ENCODE measurements around the gene RGMB.

The RGMB gene

DNA sequence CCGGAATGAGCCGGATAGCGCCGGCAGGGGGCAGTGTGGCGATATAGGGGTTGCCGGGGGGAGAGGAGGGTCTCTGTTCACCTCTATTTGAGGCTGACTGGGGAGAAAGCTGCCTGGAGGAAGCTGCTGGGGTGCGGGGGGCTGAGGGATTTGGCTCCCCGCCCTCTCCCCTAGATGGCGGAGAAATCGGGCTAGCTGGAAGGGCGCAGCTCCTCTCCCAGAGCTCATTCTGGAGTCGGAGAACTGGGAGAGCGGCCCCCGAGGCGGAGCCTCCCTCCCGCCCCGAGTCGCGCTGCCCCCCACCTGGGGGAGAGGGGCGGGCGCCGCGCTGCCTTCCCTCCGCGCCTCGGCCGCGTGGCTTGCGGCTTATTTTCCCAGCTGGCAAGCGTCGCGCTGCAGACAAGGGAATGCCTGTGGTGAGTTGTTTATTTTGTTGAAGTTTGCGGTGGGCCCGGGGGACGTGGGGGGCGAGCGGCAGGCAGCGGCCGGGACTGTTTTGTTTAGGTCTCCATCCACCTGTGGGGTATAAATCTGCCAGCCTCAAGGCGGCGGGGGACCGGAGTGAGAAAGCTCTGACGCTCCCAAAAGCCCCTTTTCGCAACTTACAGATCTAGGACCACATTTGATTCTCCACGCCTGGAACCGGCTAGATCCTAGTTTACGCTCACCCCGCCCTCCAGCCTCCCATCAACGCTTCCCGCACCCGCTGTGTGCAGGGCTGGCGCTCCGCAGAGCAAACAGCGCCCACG lies 4.1 kb upstream of the RGMB start:
- Histone ChIP-seq H4K20me1 (ENCODE audit: insufficient read depth) (no peaks in the 10 kb centered on the region), H3K4me2 (peak overlapping the region; percentile 81), H3K9ac (peak overlapping the region; percentile 28; the same call in 1 of the 2 replicates), H3K4me3 (IDR thresholded peaks at IDR 0.05; ENCODE audit: insufficient read depth, low read depth, low read length) (no peak overlapping the region), H3K27me3 (ENCODE audit: insufficient read depth, low read depth) (no peaks in the 10 kb centered on the region), H2AFZ (ENCODE audit: low read depth) (peak overlapping the region; percentile 97), H3K4me1 (ENCODE audit: low read depth, poor library complexity, severe bottlenecking) (peaks cover 10% of the 10 kb centered on the region), H3K79me2 (ENCODE audit: insufficient read depth, low read depth) (no peaks in the 10 kb centered on the region; the same call in 1 of the 2 replicates), H3K36me3 (ENCODE audit: insufficient read depth) (no peaks in the 10 kb centered on the region), H3K27ac (no peak overlapping the region)
- TF ChIP-seq, protein P1, sequence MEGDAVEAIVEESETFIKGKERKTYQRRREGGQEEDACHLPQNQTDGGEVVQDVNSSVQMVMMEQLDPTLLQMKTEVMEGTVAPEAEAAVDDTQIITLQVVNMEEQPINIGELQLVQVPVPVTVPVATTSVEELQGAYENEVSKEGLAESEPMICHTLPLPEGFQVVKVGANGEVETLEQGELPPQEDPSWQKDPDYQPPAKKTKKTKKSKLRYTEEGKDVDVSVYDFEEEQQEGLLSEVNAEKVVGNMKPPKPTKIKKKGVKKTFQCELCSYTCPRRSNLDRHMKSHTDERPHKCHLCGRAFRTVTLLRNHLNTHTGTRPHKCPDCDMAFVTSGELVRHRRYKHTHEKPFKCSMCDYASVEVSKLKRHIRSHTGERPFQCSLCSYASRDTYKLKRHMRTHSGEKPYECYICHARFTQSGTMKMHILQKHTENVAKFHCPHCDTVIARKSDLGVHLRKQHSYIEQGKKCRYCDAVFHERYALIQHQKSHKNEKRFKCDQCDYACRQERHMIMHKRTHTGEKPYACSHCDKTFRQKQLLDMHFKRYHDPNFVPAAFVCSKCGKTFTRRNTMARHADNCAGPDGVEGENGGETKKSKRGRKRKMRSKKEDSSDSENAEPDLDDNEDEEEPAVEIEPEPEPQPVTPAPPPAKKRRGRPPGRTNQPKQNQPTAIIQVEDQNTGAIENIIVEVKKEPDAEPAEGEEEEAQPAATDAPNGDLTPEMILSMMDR (conservative IDR thresholded peaks at IDR 0.05; ENCODE audit: low read depth, low read length), result peak; percentile 40

DNA sequence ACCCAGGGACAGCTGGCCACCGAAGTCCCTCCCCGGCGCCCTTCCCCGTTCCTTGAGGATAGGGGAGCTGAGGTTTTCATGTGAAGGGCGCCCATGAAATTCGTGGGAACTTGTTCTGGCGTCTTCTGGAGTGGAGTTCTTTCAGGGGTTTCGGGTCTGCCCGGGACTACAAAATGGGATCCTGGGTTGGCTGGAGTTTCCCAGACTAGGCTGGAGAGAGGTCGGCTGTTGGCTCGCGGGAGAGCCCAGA lies 3.6 kb upstream of the RGMB start:
- H3K27ac ChIP-seq, result no peak overlapping the region

DNA sequence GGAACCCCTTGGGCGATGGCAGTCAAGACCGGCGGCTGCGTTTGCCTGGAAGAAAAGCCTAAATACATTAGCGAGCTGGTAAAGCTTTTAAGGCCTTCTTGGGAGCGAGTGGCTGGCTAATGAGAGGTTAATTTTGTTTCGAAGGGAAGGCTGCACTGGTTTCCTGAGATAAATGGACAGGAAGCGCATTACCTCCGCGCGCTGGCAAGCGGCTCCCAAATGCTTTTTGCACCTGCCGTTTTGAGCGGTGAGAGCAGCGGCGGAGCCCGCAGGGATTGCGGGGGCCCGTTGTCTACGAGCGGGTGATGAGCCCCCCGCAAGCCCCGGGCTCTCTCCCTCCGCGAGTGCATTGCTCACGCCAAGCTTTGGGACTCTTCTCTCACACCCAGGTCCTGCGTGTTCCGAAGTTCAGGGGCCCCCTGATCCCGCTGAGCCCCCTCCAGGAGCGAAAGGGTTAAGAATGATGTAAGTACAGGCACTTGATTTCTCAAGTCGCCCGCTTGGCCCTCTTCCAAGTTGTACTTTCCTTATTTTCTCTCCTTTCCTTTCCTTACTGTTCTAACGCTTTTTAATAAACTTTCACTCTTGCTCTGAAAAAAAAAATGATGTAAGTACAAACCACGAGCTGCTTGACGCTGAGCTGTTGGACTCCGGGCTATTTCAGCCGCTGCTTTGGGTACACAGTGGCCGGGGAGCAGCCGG lies 3.1 kb upstream of the RGMB start:
- H3K4me2 ChIP-seq, result peak overlapping the region; percentile 81
- H4K20me1 ChIP-seq (ENCODE audit: insufficient read depth), result peaks cover 5% of the 10 kb centered on the region
- no peak overlapping the region for H3K27ac ChIP-seq
- H3K27me3 ChIP-seq (ENCODE audit: insufficient read depth, low read depth), result no peaks in the 10 kb centered on the region
- peak overlapping the region; percentile 28; the same call in 1 of the 2 replicates for H3K9ac ChIP-seq
- TF ChIP-seq, protein P1 (conservative IDR thresholded peaks at IDR 0.05; ENCODE audit: low read depth, low read length), result no peak
- peaks cover 13% of the 10 kb centered on the region for H3K4me1 ChIP-seq (ENCODE audit: low read depth, poor library complexity, severe bottlenecking)
- H3K36me3 ChIP-seq (ENCODE audit: insufficient read depth), result no peaks in the 10 kb centered on the region
- peak overlapping the region; percentile 97 for H2AFZ ChIP-seq (ENCODE audit: low read depth)
- peaks cover 10% of the 10 kb centered on the region for H3K79me2 ChIP-seq (ENCODE audit: insufficient read depth, low read depth)
- no peak overlapping the region for H3K4me3 ChIP-seq (IDR thresholded peaks at IDR 0.05; ENCODE audit: insufficient read depth, low read depth, low read length)

More for the DNA sequence above, 3.6 kb upstream of the RGMB start:
- Histone ChIP-seq H3K36me3 (ENCODE audit: insufficient read depth) (no peaks in the 10 kb centered on the region), H4K20me1 (ENCODE audit: insufficient read depth) (peaks cover under 1% of the 10 kb centered on the region; the same call in 1 of the 2 replicates), H3K4me2 (peak overlapping the region; percentile 81), H3K9ac (peak overlapping the region; percentile 28; the same call in 1 of the 2 replicates), H3K79me2 (ENCODE audit: insufficient read depth, low read depth) (peaks cover 5% of the 10 kb centered on the region), H3K4me1 (ENCODE audit: low read depth, poor library complexity, severe bottlenecking) (peaks cover 10% of the 10 kb centered on the region), H3K4me3 (IDR thresholded peaks at IDR 0.05; ENCODE audit: insufficient read depth, low read depth, low read length) (no peak overlapping the region), H2AFZ (ENCODE audit: low read depth) (peak overlapping the region; percentile 97), H3K27me3 (ENCODE audit: insufficient read depth, low read depth) (no peaks in the 10 kb centered on the region)
- TF ChIP-seq, protein P1 (conservative IDR thresholded peaks at IDR 0.05; ENCODE audit: low read depth, low read length), result no peak

DNA sequence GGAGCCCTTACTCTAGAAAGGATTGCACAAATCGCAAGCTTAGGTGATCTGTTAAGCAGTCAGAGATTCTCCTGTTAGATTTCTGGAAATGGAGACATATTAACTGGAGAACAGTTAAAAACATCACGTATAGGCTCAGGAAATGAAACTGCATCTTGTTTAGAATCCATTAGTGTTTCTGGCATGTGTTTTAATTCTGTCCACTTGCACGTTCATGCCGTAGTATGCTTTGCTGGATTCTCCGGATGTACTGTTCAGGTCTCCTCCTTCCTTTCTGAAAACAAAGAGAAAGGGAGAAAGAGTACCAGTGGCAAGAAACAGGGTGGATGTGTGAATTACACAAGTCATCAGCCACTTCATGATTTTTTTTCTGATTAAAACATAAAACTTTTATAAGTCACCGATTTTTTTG lies 2.5 kb upstream of the RGMB start:
- H2AFZ ChIP-seq (ENCODE audit: low read depth), result peak overlapping the region; percentile 97
- no peaks in the 10 kb centered on the region for H3K36me3 ChIP-seq (ENCODE audit: insufficient read depth)
- peaks cover 18% of the 10 kb centered on the region for H3K4me1 ChIP-seq (ENCODE audit: low read depth, poor library complexity, severe bottlenecking)
- peak overlapping the region; percentile 81 for H3K4me2 ChIP-seq
- peaks cover 15% of the 10 kb centered on the region for H3K79me2 ChIP-seq (ENCODE audit: insufficient read depth, low read depth)
- H3K27me3 ChIP-seq (ENCODE audit: insufficient read depth, low read depth), result no peaks in the 10 kb centered on the region
- TF ChIP-seq, protein P1 (conservative IDR thresholded peaks at IDR 0.05; ENCODE audit: low read depth, low read length), result no peak
- no peak overlapping the region for H3K4me3 ChIP-seq (IDR thresholded peaks at IDR 0.05; ENCODE audit: insufficient read depth, low read depth, low read length)
- peak overlapping the region; percentile 28; the same call in 1 of the 2 replicates for H3K9ac ChIP-seq
- no peak overlapping the region; the same call in 1 of the 2 replicates for H3K27ac ChIP-seq
- peaks cover 11% of the 10 kb centered on the region for H4K20me1 ChIP-seq (ENCODE audit: insufficient read depth)

Data from KMS-11 (cell line).